ENCODE data around the gene LEAP2. TPM values are rescaled to one million over a fixed set of nuclear protein-coding genes. Genes with fewer than 3 reads are reported as not detected.

The LEAP2 gene
- total RNA-seq, 1 experiment from 2014 or later = 2.3 TPM

DNA sequence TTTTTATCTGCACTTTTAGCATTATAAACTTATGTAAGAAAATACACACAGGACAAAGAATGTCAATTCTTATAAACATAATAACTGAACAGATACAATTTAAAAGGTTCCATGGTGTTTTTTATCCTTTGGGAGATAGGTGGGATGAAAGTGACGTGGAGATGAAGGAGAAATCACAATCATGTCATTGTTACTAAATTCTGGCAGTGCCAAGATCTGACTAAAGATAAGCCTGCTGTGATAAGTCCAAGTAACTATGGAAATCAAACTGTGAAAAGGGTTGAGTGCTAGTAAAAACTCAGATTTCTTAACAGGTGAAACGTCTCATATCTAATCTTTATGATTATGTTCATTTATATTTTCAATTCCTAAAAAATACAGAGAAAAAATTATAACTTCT is 11.1 kb downstream of the LEAP2 start:
- no peak overlapping the region for H3K27ac Mint-ChIP-seq (ENCODE audit: unreplicated experiment)
- BruUV-seq (replicated peaks) = no TSS peak
- CTCF ChIA-PET = interaction anchor here (1.7 to 1.9 kb wide), 2 partner anchors 55 to 65 kb away, joined by 6 to 23 read pairs; partner anchors contain the start of gene SHROOM1

GRCh38 chr5:132886064-132886823 is 12.8 kb downstream of the LEAP2 start:
- Mint-ChIP-seq H3K4me3 (ENCODE audit: low read depth, unreplicated experiment) (no peak overlapping the region), H3K4me1 (ENCODE audit: low read depth, unreplicated experiment) (no peaks in the 10 kb centered on the region), H3K9me3 (ENCODE audit: low read depth, unreplicated experiment) (no peaks in the 10 kb centered on the region), H3K27ac (ENCODE audit: unreplicated experiment) (no peak overlapping the region), H3K27me3 (ENCODE audit: unreplicated experiment) (no peaks in the 10 kb centered on the region), H3K36me3 (ENCODE audit: insufficient read depth, unreplicated experiment) (peaks cover 41% of the 10 kb centered on the region)
- no peak for TF ChIP-seq CTCF (IDR thresholded peaks at IDR 0.05; ENCODE audit: unreplicated experiment)
- DNase-seq = no peak
- BruUV-seq (replicated peaks) = no TSS peak
- CTCF ChIA-PET = interaction anchor here (1.2 kb wide), 1 partner anchor 57 kb away, joined by 3 read pairs; no protein-coding TSS in a partner anchor
- intact Hi-C loops (cut with micrococcal nuclease; ENCODE audit: unreplicated experiment) = no loop called here

More for the DNA sequence above, 11.1 kb downstream of the LEAP2 start:
- intact Hi-C loops (cut with micrococcal nuclease; ENCODE audit: unreplicated experiment) = loop anchor here (5.0 kb wide), 2 partner anchors 357 to 497 kb away; no protein-coding TSS in a partner anchor
- no peak for TF ChIP-seq CTCF (IDR thresholded peaks at IDR 0.05; ENCODE audit: unreplicated experiment)
- Mint-ChIP-seq H3K36me3 (ENCODE audit: insufficient read depth, unreplicated experiment) (peaks cover 41% of the 10 kb centered on the region), H3K4me1 (ENCODE audit: low read depth, unreplicated experiment) (no peaks in the 10 kb centered on the region), H3K4me3 (ENCODE audit: low read depth, unreplicated experiment) (no peak overlapping the region), H3K27me3 (ENCODE audit: unreplicated experiment) (no peaks in the 10 kb centered on the region), H3K9me3 (ENCODE audit: low read depth, unreplicated experiment) (no peaks in the 10 kb centered on the region)
- no peak for DNase-seq

DNA sequence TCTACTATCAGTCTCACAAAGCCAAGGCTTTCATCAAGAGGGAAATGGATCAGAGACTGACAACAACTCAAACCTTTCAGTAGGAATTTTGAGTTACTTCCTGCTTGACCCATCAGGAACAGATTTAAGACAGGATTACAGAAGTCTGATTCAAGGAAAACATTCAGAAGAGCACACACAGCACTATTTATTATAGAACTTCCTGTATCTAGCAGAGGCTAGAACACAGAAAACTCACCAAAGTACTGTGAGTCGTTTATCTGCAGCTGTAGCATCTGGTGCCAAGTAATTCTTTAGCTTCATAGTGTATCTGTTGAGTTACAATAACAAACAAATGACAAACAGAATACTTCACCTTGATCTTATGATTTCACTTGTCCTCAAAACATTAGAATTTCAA is 13.8 kb downstream of the LEAP2 start:
- Mint-ChIP-seq H3K4me3 (ENCODE audit: low read depth, unreplicated experiment) (no peak overlapping the region), H3K27me3 (ENCODE audit: unreplicated experiment) (no peaks in the 10 kb centered on the region), H3K4me1 (ENCODE audit: low read depth, unreplicated experiment) (no peaks in the 10 kb centered on the region), H3K36me3 (ENCODE audit: insufficient read depth, unreplicated experiment) (peaks cover 46% of the 10 kb centered on the region), H3K27ac (ENCODE audit: unreplicated experiment) (no peak overlapping the region), H3K9me3 (ENCODE audit: low read depth, unreplicated experiment) (no peaks in the 10 kb centered on the region)
- no peak for DNase-seq
- no TSS peak for BruUV-seq (replicated peaks)
- CTCF ChIA-PET = interaction anchor here (0.6 kb wide), 1 partner anchor 1097 kb away, joined by 3 read pairs; no protein-coding TSS in a partner anchor
- no peak for TF ChIP-seq CTCF (IDR thresholded peaks at IDR 0.05; ENCODE audit: unreplicated experiment)
- intact Hi-C loops (cut with micrococcal nuclease; ENCODE audit: unreplicated experiment) = no loop called here

GRCh38 chr5:132889501-132889900 is 16.0 kb downstream of the LEAP2 start:
- CTCF ChIA-PET = interaction anchor here (0.5 kb wide), 1 partner anchor 8 kb away, joined by 3 read pairs; no protein-coding TSS in a partner anchor
- no peak for TF ChIP-seq CTCF (IDR thresholded peaks at IDR 0.05; ENCODE audit: unreplicated experiment)
- Mint-ChIP-seq H3K27me3 (ENCODE audit: unreplicated experiment) (no peaks in the 10 kb centered on the region), H3K27ac (ENCODE audit: unreplicated experiment) (no peak overlapping the region), H3K4me1 (ENCODE audit: low read depth, unreplicated experiment) (no peaks in the 10 kb centered on the region), H3K9me3 (ENCODE audit: low read depth, unreplicated experiment) (no peaks in the 10 kb centered on the region), H3K4me3 (ENCODE audit: low read depth, unreplicated experiment) (no peak overlapping the region), H3K36me3 (ENCODE audit: insufficient read depth, unreplicated experiment) (peaks cover 57% of the 10 kb centered on the region)
- intact Hi-C loops (cut with micrococcal nuclease; ENCODE audit: unreplicated experiment) = no loop called here
- no TSS peak for BruUV-seq (replicated peaks)
- no peak for DNase-seq

All from Calu3 (cell line).